ENCODE measurements around the gene PELI3. TPM values are rescaled to one million over a fixed set of nuclear protein-coding genes. Genes with fewer than 3 reads are reported as not detected.

PELI3 gene
- polyA plus RNA-seq, 3 donors, result 11.3 to 13.2 (median 12.6) TPM

- H3K27me3 Mint-ChIP-seq (ENCODE audit: low read depth in 3 of 3), result peaks cover 0 to 5% (median 2%) of the 10 kb centered on the region in 3 donors
- 100% methylated on average over 1 of the region's 6 CpGs for WGBS (ENCODE audit: insufficient coverage)
- H3K9ac ChIP-seq (ENCODE audit: insufficient read depth, low read length, poor library complexity, severe bottlenecking), result no peak overlapping the region
- no peak overlapping the region for H3K4me3 ChIP-seq (replicated peaks in 1 of 3; ENCODE audit: low read depth in 2 of 3, low read length in 3 of 3)
- peak overlapping the region in 1 of 7 donors; percentile 84 for H3K27ac Mint-ChIP-seq
- H4K20me1 ChIP-seq (ENCODE audit: insufficient read depth, low read length), result peaks cover 22% of the 10 kb centered on the region
- peaks cover 29% of the 10 kb centered on the region for H3K4me1 Mint-ChIP-seq
- no peak for DNase-seq
- peaks cover 29 to 43% of the 10 kb centered on the region in 2 donors for H3K36me3 Mint-ChIP-seq
- no peaks in the 10 kb centered on the region for H3K9me3 Mint-ChIP-seq
- no peak overlapping the region for H3K4me3 Mint-ChIP-seq
- TF ChIP-seq CTCF (IDR thresholded peaks at IDR 0.05), result no peak
- no peak overlapping the region for H3K27ac ChIP-seq (ENCODE audit: low read depth in 1 of 2, low read length in 2 of 2)
- H3K4me2 ChIP-seq (replicated peaks; ENCODE audit: extremely low read depth, low read length, poor library complexity, severe bottlenecking), result no peak overlapping the region
- no peaks in the 10 kb centered on the region for H3K27me3 ChIP-seq (ENCODE audit: control insufficient read depth in 2 of 2, insufficient read depth in 2 of 2, low read length in 2 of 2)
- intact Hi-C loops (cut with micrococcal nuclease), result no loop called here
- no peaks in the 10 kb centered on the region for H3K79me2 ChIP-seq (ENCODE audit: insufficient read depth, low read length)
- peaks cover 19 to 27% of the 10 kb centered on the region in 2 donors for H3K4me1 ChIP-seq (ENCODE audit: control insufficient read depth in 1 of 2, insufficient read depth in 2 of 2, low read length in 2 of 2)
- no peak overlapping the region for H2AFZ ChIP-seq (ENCODE audit: insufficient read depth, low read depth, low read length, poor library complexity, severe bottlenecking)
- H3K9me3 ChIP-seq (replicated peaks in 1 of 2; ENCODE audit: control insufficient read depth in 1 of 2, insufficient read depth in 1 of 2, low read length in 2 of 2), result no peaks in the 10 kb centered on the region
- H3K36me3 ChIP-seq (replicated peaks in 1 of 2; ENCODE audit: control insufficient read depth in 1 of 2, insufficient read depth in 2 of 2, low read length in 2 of 2), result peaks cover 5 to 36% of the 10 kb centered on the region in 2 donors
These were observed 2.0 kb downstream of the PELI3 start for GRCh38 chr11:66468691-66469090.

DNA sequence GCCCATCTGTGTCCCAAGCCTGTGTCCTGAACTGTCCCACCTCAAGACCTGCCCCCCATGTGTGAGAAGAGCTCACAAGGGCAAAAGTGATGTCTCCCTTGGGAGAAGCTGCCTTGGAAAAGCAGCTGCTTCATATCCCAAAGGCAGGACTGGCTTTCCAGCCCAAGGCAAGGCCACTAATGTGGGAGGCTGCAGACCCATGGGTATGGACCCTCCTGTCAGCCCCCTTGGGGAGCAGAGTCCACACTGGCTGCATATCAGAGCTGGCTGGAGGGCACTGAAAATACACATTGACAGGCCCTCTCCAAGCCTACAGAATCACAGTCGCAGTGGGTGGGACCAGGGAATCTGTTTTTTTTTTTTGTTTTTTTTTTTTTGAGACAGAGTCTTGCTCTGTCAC lies 2.7 kb downstream of the PELI3 start:
- intact Hi-C loops (cut with micrococcal nuclease), result no loop called here
- no peaks in the 10 kb centered on the region for H3K79me2 ChIP-seq (ENCODE audit: insufficient read depth, low read length)
- no peak for TF ChIP-seq CTCF (IDR thresholded peaks at IDR 0.05)
- Mint-ChIP-seq H3K36me3 (peaks cover 37 to 50% of the 10 kb centered on the region in 2 donors), H3K27ac (no peak overlapping the region), H3K4me1 (peaks cover 29% of the 10 kb centered on the region), H3K4me3 (no peak overlapping the region), H3K9me3 (no peaks in the 10 kb centered on the region), H3K27me3 (ENCODE audit: low read depth in 3 of 3) (peaks cover 0 to 3% (median 2%) of the 10 kb centered on the region in 3 donors)
- no peak overlapping the region for H3K4me3 ChIP-seq (replicated peaks in 1 of 3; ENCODE audit: low read depth in 2 of 3, low read length in 3 of 3)
- H3K36me3 ChIP-seq (replicated peaks in 1 of 2; ENCODE audit: control insufficient read depth in 1 of 2, insufficient read depth in 2 of 2, low read length in 2 of 2), result peaks cover 9 to 43% of the 10 kb centered on the region in 2 donors
- H3K9me3 ChIP-seq (replicated peaks in 1 of 2; ENCODE audit: control insufficient read depth in 1 of 2, insufficient read depth in 1 of 2, low read length in 2 of 2), result no peaks in the 10 kb centered on the region
- no peak overlapping the region for H2AFZ ChIP-seq (ENCODE audit: insufficient read depth, low read depth, low read length, poor library complexity, severe bottlenecking)
- H3K4me2 ChIP-seq (replicated peaks; ENCODE audit: extremely low read depth, low read length, poor library complexity, severe bottlenecking), result no peak overlapping the region
- no peak overlapping the region for H3K9ac ChIP-seq (ENCODE audit: insufficient read depth, low read length, poor library complexity, severe bottlenecking)
- no peak for DNase-seq
- H4K20me1 ChIP-seq (ENCODE audit: insufficient read depth, low read length), result peaks cover 22% of the 10 kb centered on the region
- H3K27ac ChIP-seq (ENCODE audit: low read depth in 1 of 2, low read length in 2 of 2), result no peak overlapping the region
- H3K4me1 ChIP-seq (ENCODE audit: control insufficient read depth in 1 of 2, insufficient read depth in 2 of 2, low read length in 2 of 2), result peaks cover 19 to 27% of the 10 kb centered on the region in 2 donors
- H3K27me3 ChIP-seq (ENCODE audit: control insufficient read depth in 2 of 2, insufficient read depth in 2 of 2, low read length in 2 of 2), result no peaks in the 10 kb centered on the region
- WGBS (ENCODE audit: insufficient coverage), result no CpG with 5 or more reads among the region's 1 CpG
